Mesodermal cell (in vitro differentiated cells): Measurements from ENCODE around the gene TMEM225B.
"Not testable (repeated sequence)": the region's sequence is repeated elsewhere in the genome, so short reads cannot be mapped to it uniquely, and the experiment has no call there.

Source experiments
- H3K27ac ChIP-seq: 2 replicates; pipeline ENCODE4 v1.7.0; 2013; ENCODE audit warnings: mild to moderate bottlenecking, low read depth, low read length, moderate library complexity; ENCODE audit not compliant: severe bottlenecking
- H3K36me3 ChIP-seq: 2 replicates; pipeline ENCODE4 v1.7.1; 2013; ENCODE audit warnings: mild to moderate bottlenecking, low read length, moderate library complexity; ENCODE audit not compliant: control insufficient read depth, insufficient read depth
- H3K4me1 ChIP-seq: one replicate; pipeline ENCODE4 v1.7.1; 2013; ENCODE audit warnings: mild to moderate bottlenecking, low read length; ENCODE audit not compliant: insufficient read depth, control insufficient read depth, poor library complexity, severe bottlenecking
- H3K4me3 ChIP-seq: 2 replicates; pipeline ENCODE4 v1.7.0; 2013; ENCODE audit warnings: low read length, control low read depth, mild to moderate bottlenecking; ENCODE audit not compliant: insufficient read depth, poor library complexity, severe bottlenecking; ENCODE audit errors: extremely low read depth
- H3K9me3 ChIP-seq: 2 replicates; pipeline ENCODE4 v1.7.1; 2013; ENCODE audit warnings: mild to moderate bottlenecking, low read length, moderate library complexity; ENCODE audit not compliant: control insufficient read depth
- WGBS, 2 experiments: methylation state at CpG; one replicate each; pipeline ENCODE4 v1.1.5; 2013; ENCODE audit warnings: missing lambda C conversion rate in 2 of 2; ENCODE audit not compliant: insufficient coverage in 2 of 2; 5-methylcytosine and 5-hydroxymethylcytosine counted together

The TMEM225B gene

DNA sequence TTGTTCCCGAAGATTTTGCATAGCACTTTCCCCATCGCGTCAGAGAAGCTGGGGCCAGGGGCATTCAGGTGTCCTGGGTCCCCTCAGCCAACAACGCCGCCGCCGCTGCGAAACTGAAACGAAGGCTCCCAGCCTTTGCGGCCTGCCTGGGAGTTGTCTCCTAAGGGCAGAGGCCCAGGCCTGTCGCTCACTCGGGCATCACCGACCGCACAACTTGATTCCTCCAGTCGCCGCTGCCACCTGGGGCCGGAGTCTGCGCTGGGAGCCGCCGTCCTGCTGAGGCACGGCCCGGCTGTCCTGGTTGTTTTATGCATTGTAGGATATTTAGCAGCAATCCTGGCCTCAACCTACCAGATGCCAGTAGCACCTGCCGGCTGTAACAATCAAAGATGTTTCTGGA, 40.7 kb downstream of the TMEM225B start:
- H3K27ac ChIP-seq, result no peak overlapping the region
- no peaks in the 10 kb centered on the region for H3K9me3 ChIP-seq
- H3K4me3 ChIP-seq, result no peak overlapping the region
- H3K36me3 ChIP-seq, result peaks cover 4% of the 10 kb centered on the region
- H3K4me1 ChIP-seq, result no peaks in the 10 kb centered on the region
- 92% methylated on average over 14 to 22 of the region's 23 CpGs for WGBS, 2 experiments

DNA sequence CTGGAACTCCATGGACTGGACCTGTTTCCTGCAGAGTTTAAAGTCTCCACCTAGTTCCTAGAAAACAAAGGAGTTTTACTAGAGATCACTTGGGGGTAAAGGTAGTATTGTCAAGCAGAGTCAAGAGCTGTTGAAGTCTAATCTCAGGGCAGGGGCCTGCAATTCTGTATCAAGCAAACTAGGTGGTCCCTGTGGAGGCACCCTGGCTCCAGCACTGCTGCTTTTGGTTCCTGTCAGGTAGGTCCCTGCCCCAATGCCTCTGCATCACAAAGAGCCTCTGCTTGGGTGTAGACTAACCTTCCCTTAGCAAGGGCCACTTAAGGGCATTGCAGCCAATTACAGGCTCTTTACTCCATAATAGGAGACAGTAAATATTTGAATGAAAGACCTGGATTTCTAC, 41.2 kb downstream of the TMEM225B start:
- Histone ChIP-seq H3K9me3 (no peaks in the 10 kb centered on the region), H3K4me1 (no peaks in the 10 kb centered on the region), H3K27ac (no peak overlapping the region), H3K36me3 (peaks cover under 1% of the 10 kb centered on the region), H3K4me3 (no peak overlapping the region)

DNA sequence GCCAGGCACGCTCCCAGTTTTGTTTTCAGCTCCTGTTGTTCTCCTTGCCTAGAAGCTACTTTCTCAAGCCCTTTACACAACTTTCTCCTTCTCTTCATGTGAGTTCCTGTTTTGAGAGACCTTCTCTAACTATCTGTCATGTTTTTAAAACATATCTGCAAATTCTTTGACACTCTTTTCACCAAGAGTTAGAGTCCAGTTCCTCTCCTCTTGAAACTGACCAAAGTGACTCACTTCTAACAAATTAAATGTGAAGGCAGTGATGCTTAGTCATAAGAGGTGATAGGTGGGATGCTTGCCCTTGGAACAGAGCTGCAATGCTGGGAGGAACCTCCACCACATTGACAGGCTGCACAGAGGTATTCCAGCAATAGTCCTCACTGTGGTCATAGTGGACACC, 44.0 kb downstream of the TMEM225B start:
- Histone ChIP-seq H3K27ac (no peak overlapping the region), H3K4me1 (no peaks in the 10 kb centered on the region), H3K9me3 (no peaks in the 10 kb centered on the region), H3K4me3 (no peak overlapping the region), H3K36me3 (peaks cover 6% of the 10 kb centered on the region)
- 91 to 94% methylated on average over 1 of the region's 1 CpG for WGBS, 2 experiments

- peaks cover 6% of the 10 kb centered on the region for H3K36me3 ChIP-seq
- no peak overlapping the region for H3K27ac ChIP-seq
- H3K4me1 ChIP-seq, result no peaks in the 10 kb centered on the region
- no peak overlapping the region for H3K4me3 ChIP-seq
- WGBS, 2 experiments, result 92% methylated on average over 2 of the region's 2 CpGs; no CpG with 5 or more reads in 1 of the 2 experiments
- H3K9me3 ChIP-seq, result no peaks in the 10 kb centered on the region
Observed at GRCh38 chr7:99643464-99643863, 45.4 kb downstream of the TMEM225B start.

GRCh38 chr7:99644431-99644830, 46.4 kb downstream of the TMEM225B start:
- WGBS, 2 experiments, result 80 to 90% methylated on average over 1 to 2 of the region's 3 CpGs
- peaks cover 6% of the 10 kb centered on the region for H3K36me3 ChIP-seq

GRCh38 chr7:99645590-99645989, 47.5 kb downstream of the TMEM225B start:
- Histone ChIP-seq H3K36me3 (peaks cover 6% of the 10 kb centered on the region), H3K4me1 (no peaks in the 10 kb centered on the region), H3K4me3 (no peak overlapping the region), H3K9me3 (no peaks in the 10 kb centered on the region), H3K27ac (no peak overlapping the region)
- no CpG with 5 or more reads among the region's 1 CpG for WGBS, 2 experiments

More at GRCh38 chr7:99644431-99644830, 46.4 kb downstream of the TMEM225B start:
- H3K4me3 ChIP-seq, result no peak overlapping the region
- no peak overlapping the region for H3K27ac ChIP-seq
- no peaks in the 10 kb centered on the region for H3K9me3 ChIP-seq
- no peaks in the 10 kb centered on the region for H3K4me1 ChIP-seq

GRCh38 chr7:99648843-99649242, 50.8 kb downstream of the TMEM225B start:
- no peaks in the 10 kb centered on the region for H3K4me1 ChIP-seq
- peaks cover 6% of the 10 kb centered on the region for H3K36me3 ChIP-seq
- no peaks in the 10 kb centered on the region for H3K9me3 ChIP-seq
- 50 to 83% methylated on average over 1 to 2 of the region's 2 CpGs for whole genome bisulfite sequencing, 2 experiments
- H3K27ac ChIP-seq, result no peak overlapping the region
- H3K4me3 ChIP-seq, result no peak overlapping the region

GRCh38 chr7:99651290-99651689, 53.2 kb downstream of the TMEM225B start:
- Histone ChIP-seq H3K4me1 (no peaks in the 10 kb centered on the region), H3K36me3 (no peaks in the 10 kb centered on the region), H3K27ac (no peak overlapping the region), H3K9me3 (no peaks in the 10 kb centered on the region), H3K4me3 (no peak overlapping the region)
- 90% methylated on average over 2 of the region's 2 CpGs; no CpG with 5 or more reads in 1 of the 2 experiments for WGBS, 2 experiments

DNA sequence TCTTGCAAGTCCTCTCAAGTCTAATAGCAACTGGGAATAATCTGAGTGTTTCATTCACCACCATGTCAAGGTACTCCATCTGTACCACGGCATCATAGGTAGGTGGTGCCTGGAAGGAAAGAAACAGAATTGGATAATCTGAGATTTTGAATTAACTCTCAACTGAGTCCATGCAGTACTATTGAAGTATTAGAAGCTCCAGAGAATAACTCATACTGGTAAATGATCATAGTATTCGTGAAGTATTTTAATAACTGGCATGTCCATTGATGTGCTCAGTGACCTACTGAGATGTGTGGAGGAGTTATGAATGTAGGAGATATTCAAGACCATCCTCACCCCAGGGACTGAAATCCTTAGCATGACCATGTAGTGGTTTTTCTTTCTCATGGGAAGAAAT, 54.6 kb downstream of the TMEM225B start:
- H3K4me3 ChIP-seq, result no peak overlapping the region
- no peak overlapping the region for H3K27ac ChIP-seq
- 100% methylated on average over 1 of the region's 2 CpGs; no CpG with 5 or more reads in 1 of the 2 experiments for WGBS, 2 experiments
- no peaks in the 10 kb centered on the region for H3K9me3 ChIP-seq
- H3K36me3 ChIP-seq, result no peaks in the 10 kb centered on the region
- H3K4me1 ChIP-seq, result no peaks in the 10 kb centered on the region

DNA sequence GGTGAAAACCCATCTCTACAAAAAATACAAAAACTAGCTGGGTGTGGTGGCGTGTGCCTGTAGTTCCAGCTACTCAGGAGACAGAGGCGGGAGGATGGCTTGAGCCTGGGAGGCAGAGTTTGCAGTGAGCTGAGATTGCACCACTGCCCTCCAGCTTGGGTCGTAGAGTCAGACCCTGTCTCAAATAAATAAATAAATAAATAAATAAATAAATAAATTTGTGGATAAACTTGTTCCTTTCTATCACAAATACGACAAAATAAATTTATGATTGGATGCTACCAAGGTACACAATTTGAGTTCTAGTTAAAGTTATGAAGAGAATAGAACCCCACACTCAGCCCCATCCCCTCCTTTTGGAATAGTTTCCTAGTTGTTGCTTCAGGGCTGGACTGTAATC, 55.2 kb downstream of the TMEM225B start:
- not testable (repeated sequence) for H3K4me1 ChIP-seq, H3K4me3 ChIP-seq, H3K27ac ChIP-seq, H3K9me3 ChIP-seq, H3K36me3 ChIP-seq
- WGBS, 2 experiments, result no CpG with 5 or more reads among the region's 4 CpGs

- no peak overlapping the region for H3K27ac ChIP-seq
- 100% methylated on average over 2 of the region's 3 CpGs; no CpG with 5 or more reads in 1 of the 2 experiments for WGBS, 2 experiments
- H3K4me3 ChIP-seq, result no peak overlapping the region
- H3K9me3 ChIP-seq, result no peaks in the 10 kb centered on the region
- H3K36me3 ChIP-seq, result no peaks in the 10 kb centered on the region
- no peaks in the 10 kb centered on the region for H3K4me1 ChIP-seq
Observed at GRCh38 chr7:99653754-99654153, 55.7 kb downstream of the TMEM225B start.
